KG1 (cell line): ENCODE measurements around the gene ZC3H8.

Experiments used
- DNase-seq: peaks from one replicate; lab custom pipeline; 2025; lab: John Stamatoyannopoulos, UW

Gene ZC3H8

GRCh38 chr2:112164876-112165275, 90.0 kb downstream of the ZC3H8 start:
- no peak for DNase-seq

GRCh38 chr2:112163541-112163981, 91.3 kb downstream of the ZC3H8 start:
- no peak for DNase-seq

GRCh38 chr2:112162956-112163355, 91.9 kb downstream of the ZC3H8 start:
- DNase-seq, result no peak

GRCh38 chr2:112162341-112162740, 92.5 kb downstream of the ZC3H8 start:
- DNase-seq, result no peak
